Lower leg skin (tissue), 4 donors: Measurements from ENCODE around the gene TALDO1. TPM values are rescaled to one million over a fixed set of nuclear protein-coding genes. Genes with fewer than 3 reads are reported as not detected.

ENCODE experiments used
- DNase-seq, 2 donors: peaks; one replicate each; pipeline ENCODE4 v3.0.0-alpha.2; 2019; ENCODE audit warnings: low spot score in 2 of 2
- H3K4me3 ChIP-seq: fragments of 200-600 bp; sonication (generic); 2 replicates; pipeline ENCODE4 v1.5.1; 2017; ENCODE audit warnings: mild to moderate bottlenecking, low read depth; ENCODE audit not compliant: poor library complexity, severe bottlenecking
- POLR2A ChIP-seq, 2 donors: fragments of 450-650 bp; IDR thresholded peaks; one replicate each; pipeline ENCODE4 v1.6.1; 2016 to 2017; ENCODE audit warnings: antibody characterized with exemption in 2 of 2, mild to moderate bottlenecking in 1 of 2, moderate library complexity in 1 of 2
- WGBS, 2 donors: methylation state at CpG; one replicate each; pipeline ENCODE4 v1.1.5; 2018; 5-methylcytosine and 5-hydroxymethylcytosine counted together
- intact Hi-C: fragments of 100-400 bp; cut with DNase I; formaldehyde crosslinking; loops from one replicate; pipeline ENCODE4 v1.15.0; 2023; ENCODE audit warnings: low total_unique reads
- total RNA-seq, 4 donors: library from RNA; depleted of rRNA; stranded (reverse); fragments of >200 nt; gene quantifications; one replicate each; pipeline ENCODE4 v1.1.0, GENCODE V29; 2016
- TF ChIP-seq, protein P1 (sequence below), 3 donors: fragments of 450-650 bp; IDR thresholded peaks; one replicate each; pipeline ENCODE4 v1.5.1; 2016; ENCODE audit warnings: antibody characterized with exemption in 3 of 3, mild to moderate bottlenecking in 3 of 3, moderate library complexity in 2 of 3

Gene TALDO1
- total RNA-seq, 4 donors from 2014 or later = 167 to 249 (median 183) TPM

DNA sequence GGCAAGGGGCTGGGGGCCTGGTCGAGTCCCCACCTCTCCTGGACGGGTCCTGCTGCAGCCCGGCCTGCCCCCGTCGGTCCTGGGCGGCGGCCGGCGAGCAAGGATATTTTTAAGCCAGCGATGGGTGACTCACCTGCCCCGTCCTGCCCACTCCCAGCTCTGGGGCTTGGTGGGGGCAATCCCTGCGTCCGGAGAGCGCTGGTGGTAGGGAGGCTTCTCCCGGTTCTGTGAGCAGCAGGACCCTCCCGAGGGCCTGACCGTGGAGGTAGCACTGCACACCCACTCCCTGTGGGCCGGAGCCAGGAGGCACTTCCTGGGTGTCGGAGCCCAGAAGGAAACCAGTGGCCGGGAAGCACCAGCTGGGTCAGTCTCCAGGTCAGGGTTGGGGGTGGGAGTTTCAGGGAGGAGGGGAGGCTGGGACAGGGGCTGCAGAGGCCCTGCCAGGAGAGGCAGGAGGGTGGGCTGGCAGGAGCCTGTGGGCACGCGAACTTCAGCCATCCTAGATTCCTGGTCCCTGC, 40.8 kb upstream of the TALDO1 start:
- TF ChIP-seq, protein P1, sequence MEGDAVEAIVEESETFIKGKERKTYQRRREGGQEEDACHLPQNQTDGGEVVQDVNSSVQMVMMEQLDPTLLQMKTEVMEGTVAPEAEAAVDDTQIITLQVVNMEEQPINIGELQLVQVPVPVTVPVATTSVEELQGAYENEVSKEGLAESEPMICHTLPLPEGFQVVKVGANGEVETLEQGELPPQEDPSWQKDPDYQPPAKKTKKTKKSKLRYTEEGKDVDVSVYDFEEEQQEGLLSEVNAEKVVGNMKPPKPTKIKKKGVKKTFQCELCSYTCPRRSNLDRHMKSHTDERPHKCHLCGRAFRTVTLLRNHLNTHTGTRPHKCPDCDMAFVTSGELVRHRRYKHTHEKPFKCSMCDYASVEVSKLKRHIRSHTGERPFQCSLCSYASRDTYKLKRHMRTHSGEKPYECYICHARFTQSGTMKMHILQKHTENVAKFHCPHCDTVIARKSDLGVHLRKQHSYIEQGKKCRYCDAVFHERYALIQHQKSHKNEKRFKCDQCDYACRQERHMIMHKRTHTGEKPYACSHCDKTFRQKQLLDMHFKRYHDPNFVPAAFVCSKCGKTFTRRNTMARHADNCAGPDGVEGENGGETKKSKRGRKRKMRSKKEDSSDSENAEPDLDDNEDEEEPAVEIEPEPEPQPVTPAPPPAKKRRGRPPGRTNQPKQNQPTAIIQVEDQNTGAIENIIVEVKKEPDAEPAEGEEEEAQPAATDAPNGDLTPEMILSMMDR (IDR thresholded peaks at IDR 0.05) = no peak
- TF ChIP-seq POLR2A (IDR thresholded peaks at IDR 0.05) = no peak
- DNase-seq = no peak
- WGBS, 2 donors = 34% methylated on average over 4 of the region's 22 CpGs; no CpG with 5 or more reads in 1 of the 2 donors
- intact Hi-C loops = no loop called here
- peak overlapping the region; percentile 44 for H3K4me3 ChIP-seq

DNA sequence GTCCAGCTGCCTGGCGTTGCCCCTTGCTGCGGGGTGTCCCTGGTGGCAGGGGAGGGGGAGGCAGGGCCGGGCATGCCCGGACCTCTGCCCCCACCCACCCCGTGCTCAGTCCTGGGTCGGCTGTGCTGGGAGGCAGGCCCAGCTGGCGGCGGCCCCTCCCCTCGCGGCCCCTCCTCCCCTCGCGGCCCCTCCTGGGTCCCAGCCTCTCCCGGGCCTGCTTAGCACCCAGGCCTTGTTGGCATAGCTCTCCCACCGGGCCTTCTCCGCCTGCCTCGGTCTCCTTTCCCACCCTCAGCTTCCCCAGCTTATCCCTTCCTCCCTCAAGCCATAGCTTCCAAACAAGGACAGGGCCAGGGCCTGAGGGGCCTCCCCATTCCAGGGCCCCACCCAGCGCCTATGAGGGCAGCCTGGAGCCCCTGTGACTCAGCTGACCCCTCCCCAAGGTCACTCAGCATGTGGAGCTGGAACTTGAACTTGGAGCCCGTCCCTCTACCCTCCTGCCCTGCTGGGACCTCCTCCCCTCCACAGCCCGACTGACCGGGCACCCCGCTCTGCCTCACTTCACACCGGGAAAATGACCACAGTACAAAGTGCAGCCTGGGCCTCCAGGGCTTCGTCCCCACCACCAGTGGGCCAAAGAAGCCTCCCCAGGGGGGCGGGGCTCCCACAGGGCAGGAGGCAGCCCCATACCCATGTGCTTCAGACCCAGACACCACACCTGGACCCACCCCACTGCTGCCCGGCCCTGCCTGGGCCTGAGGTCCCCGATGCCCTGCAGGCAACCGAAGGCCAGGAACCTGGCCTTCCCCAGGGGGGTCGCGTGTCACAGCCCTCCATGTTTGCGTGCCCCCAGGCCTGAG, 40.1 kb upstream of the TALDO1 start:
- peak overlapping the region; percentile 44 for H3K4me3 ChIP-seq
- 29 to 30% methylated on average over 21 to 30 of the region's 30 CpGs for WGBS, 2 donors
- intact Hi-C loops = no loop called here
- TF ChIP-seq, protein P1 (IDR thresholded peaks at IDR 0.05) = peak in 1 of 3 donors; percentile 31
- TF ChIP-seq POLR2A (IDR thresholded peaks at IDR 0.05) = no peak
- DNase-seq = no peak

DNA sequence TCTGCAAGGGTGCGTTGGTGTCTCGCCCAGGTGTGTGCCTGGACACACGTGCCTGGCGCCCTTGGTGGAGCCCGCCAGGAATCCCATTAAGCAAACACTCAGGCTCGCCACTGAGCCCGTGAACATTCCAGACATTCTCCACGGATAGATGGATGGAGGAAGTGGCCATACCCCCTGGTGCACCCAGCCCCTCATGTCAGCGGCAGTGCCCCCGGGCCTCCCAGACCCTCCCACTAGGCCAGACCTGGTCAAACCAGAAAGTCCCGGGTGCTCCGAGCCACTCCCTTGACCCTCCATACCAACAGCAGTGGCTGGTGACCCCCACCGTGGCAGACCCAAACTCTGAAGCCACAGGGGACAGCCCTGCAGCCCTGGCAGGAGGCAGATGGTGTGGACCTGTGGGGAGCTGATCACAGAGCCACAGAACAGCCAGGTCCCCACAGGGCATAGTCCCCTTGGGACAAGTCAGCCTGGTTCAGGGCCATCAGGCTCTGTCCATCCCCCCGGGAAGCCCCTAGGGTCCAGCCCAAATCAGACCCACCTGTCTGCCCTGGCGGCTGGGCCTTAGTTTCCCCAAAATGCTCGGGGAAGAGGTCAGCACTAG, 39.3 kb upstream of the TALDO1 start:
- intact Hi-C loops = no loop called here
- DNase-seq = no peak
- TF ChIP-seq, protein P1 (IDR thresholded peaks at IDR 0.05) = no peak
- TF ChIP-seq POLR2A (IDR thresholded peaks at IDR 0.05) = no peak
- no peak overlapping the region for H3K4me3 ChIP-seq
- WGBS, 2 donors = 57 to 81% methylated on average over 11 to 15 of the region's 16 CpGs

DNA sequence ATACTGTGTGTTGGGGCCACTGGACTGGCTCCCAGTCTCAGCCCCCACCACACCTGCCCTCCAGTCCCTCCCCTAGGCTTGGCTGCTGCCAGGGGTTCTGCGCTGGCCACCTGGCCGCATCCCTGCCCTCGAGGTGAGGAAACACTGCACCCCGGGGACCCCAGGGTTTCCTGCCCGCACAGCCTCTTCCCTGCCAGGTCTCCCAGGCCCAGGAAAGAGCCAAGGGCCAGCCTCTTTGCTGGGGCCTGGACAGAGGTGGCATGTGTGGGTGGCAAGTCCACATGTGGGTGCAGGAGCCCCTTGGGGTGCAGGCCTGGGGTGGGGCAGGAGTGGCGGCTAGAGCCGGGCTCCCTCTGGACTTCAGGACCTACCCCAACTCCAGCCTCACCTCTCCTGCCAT, 38.8 kb upstream of the TALDO1 start:
- no peak for DNase-seq

DNA sequence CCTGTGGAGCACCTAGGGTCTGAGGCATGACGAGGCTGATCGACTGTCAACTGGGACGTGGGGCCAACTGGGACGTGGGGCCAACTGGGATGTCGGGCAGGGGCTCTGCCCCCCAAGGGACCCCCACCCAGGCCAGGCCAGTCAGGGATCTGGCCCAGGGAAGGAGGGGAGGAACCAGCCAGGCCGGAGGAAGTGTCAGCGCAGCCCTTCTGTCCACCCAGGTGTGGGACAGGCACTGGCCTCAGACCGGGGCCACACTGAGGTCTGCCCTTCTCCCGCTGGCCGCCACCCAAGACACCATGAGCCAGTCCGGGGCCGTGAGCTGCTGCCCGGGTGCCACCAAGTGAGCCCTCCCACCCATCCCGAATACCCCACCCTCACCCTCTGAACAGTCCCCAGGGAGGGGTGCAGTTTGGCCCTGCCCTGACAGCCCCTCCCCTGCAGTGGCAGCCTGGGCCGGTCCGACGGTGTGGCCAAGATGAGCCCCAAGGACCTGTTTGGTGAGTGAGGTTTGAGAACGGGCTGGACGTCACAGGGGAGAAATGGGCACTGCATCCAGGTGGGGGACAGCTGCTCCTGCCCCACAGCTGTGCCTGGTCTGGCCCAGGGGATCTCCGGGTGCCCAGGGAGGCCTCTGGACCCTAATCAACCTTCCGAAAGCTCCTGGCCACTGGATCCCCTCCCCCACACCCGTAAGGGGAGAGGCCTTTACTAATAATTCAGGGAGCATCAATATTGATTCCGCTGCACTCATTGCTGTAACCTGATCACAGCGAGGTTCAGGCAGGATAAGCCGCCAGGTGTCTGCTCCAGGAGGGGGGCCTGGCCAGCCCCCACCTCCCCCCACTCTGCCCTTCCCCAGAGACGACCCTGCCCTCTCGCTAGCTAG, 37.9 kb upstream of the TALDO1 start:
- intact Hi-C loops = no loop called here
- H3K4me3 ChIP-seq = no peak overlapping the region
- no peak for TF ChIP-seq POLR2A (IDR thresholded peaks at IDR 0.05)
- TF ChIP-seq, protein P1 (IDR thresholded peaks at IDR 0.05) = no peak
- no peak for DNase-seq
- WGBS, 2 donors = 70 to 72% methylated on average over 25 to 27 of the region's 27 CpGs

More for the DNA sequence above, 38.8 kb upstream of the TALDO1 start:
- intact Hi-C loops = no loop called here
- WGBS, 2 donors = 54 to 65% methylated on average over 3 to 7 of the region's 7 CpGs
- TF ChIP-seq POLR2A (IDR thresholded peaks at IDR 0.05) = no peak
- TF ChIP-seq, protein P1 (IDR thresholded peaks at IDR 0.05) = no peak
- no peak overlapping the region for H3K4me3 ChIP-seq
